Melanocyte of skin (primary cell): ENCODE data around the gene POLR3G. TPM values are rescaled to one million over a fixed set of nuclear protein-coding genes. Genes with fewer than 3 reads are reported as not detected.

ENCODE experiments used
- total RNA-seq, 2 donors: library from RNA; depleted of rRNA; stranded (reverse); fragments of >200 nt; gene quantifications; 2 replicates each; pipeline ENCODE4 v1.2.3, GENCODE V29; 2012

Gene POLR3G
- 10 to 100 TPM; 34.8 to 68.6 TPM for total RNA-seq

GRCh38 chr5:90474235-90475107, at the start of gene POLR3G, which contains the start of gene MBLAC2:
Gene POLR3G, plus strand, starts transcription at chr5:90474864. Its CDS starts 10,704 bp downstream, at chr5:90485568.
Gene MBLAC2, minus strand, starts transcription at chr5:90474771. Its CDS starts 479 bp downstream, at chr5:90474292.

GRCh38 chr5:90529194-90529938, 54.7 kb downstream of the POLR3G start, which contains the start of gene LYSMD3:
Gene LYSMD3, minus strand, starts transcription at chr5:90529584. Its CDS starts 4,295 bp downstream, at chr5:90525289.

DNA sequence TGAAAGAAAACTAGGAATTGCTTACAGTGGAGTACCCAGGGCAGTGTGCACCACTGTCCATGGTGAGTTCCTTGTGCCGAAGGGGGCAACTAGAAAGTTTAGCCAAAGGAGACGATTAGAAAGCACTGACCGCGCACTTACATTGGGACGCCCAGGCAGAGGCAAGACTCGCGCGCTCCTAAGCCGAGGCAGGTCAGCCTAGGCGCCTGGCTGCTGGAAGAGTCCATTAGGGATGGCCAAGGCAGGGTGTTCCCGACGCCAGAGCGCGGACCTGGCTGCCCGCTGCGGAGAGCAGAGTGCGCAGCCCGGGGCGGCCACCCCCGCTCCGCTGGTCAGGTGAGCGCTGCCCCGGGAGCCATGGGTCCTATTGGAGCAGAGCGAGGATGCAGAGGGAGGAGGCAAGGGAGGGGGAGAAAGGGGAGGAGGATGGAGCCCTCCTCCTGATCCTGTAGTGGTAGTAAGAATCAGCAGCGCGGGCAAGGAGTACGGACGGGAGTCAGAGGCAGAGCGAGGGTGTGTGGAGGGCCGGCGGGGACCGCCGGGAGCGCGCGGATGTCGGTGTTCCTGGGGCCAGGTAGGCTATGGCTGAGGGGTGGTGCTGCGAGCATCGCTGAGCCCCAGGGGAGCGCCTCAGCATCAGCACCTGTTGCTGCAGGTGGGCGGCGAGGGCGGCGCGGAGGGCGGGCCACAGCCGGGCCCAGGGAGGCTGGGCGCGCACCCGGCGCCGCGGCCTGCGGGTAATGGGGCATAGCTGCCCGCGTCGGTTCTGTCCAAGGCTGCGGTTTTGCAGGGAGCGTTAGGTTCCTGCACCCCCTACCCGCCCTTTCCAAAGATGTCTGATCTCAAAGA, 83.9 kb downstream of the POLR3G start, which contains the start of gene ADGRV1:
TSS of gene ADGRV1 (plus strand) at position 454 of the 849 bp plus-strand sequence. CDS start at position 553, 99 bp downstream.

Other genes starting within 250 kb of the POLR3G start
- 1 to 10 TPM; 6.3 to 6.5 TPM for gene CETN3, start 65.1 kb upstream of the POLR3G start, total RNA-seq
- 10 to 100 TPM in 1 of 2 donors, 1 to 10 TPM in 1; 10.0 to 12.0 TPM for gene MBLAC2, start 93 bp upstream of the POLR3G start, total RNA-seq
- 10 to 100 TPM in 1 of 2 donors, 1 to 10 TPM in 1; 10.0 to 11.7 TPM for gene LYSMD3, start 54.7 kb downstream of the POLR3G start, total RNA-seq
- under 1 TPM; under 0.01 TPM for gene ADGRV1, start 83.9 kb downstream of the POLR3G start, total RNA-seq